Stimulated activated CD4-positive, alpha-beta T cell treated with anti-CD3 and anti-CD28 coated beads, Interleukin-4, amount 100 ng/mL, for 48 hours (primary cell): Measurements from ENCODE around the gene C16orf78.
A peak's percentile ranks its signal among the peaks of the same experiment; 100 is the strongest.

Experiments
- DNase-seq, 2 donors: peaks; one replicate each; pipeline ENCODE4 v3.0.0-alpha.2; 2020; ENCODE audit warnings: low read depth in 2 of 2

The C16orf78 gene

DNA sequence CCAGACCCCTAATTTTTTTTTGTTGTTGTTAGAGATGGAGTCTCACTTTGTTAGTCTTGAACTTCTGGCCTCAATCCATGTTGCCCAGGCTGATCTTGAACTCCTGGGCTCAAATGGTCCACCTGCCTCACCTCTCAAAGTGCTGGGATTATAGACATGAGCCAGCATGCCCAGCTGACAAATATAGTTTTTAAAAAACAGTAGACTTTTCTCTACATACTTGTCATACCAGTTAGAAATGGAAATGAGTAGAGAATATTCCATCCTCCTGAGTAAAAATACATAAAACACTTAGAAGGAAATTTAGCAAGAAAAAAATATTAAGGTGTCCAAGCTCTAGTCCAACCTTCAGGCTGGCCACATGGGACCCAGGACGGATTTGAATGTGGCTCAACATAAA is 21.4 kb downstream of the C16orf78 start:
- DNase-seq: no peak

GRCh38 chr16:49396206-49396720 is 22.7 kb downstream of the C16orf78 start:
- DNase-seq: no peak

- DNase-seq: no peak
Observed at GRCh38 chr16:49398761-49399160, 25.2 kb downstream of the C16orf78 start.

DNA sequence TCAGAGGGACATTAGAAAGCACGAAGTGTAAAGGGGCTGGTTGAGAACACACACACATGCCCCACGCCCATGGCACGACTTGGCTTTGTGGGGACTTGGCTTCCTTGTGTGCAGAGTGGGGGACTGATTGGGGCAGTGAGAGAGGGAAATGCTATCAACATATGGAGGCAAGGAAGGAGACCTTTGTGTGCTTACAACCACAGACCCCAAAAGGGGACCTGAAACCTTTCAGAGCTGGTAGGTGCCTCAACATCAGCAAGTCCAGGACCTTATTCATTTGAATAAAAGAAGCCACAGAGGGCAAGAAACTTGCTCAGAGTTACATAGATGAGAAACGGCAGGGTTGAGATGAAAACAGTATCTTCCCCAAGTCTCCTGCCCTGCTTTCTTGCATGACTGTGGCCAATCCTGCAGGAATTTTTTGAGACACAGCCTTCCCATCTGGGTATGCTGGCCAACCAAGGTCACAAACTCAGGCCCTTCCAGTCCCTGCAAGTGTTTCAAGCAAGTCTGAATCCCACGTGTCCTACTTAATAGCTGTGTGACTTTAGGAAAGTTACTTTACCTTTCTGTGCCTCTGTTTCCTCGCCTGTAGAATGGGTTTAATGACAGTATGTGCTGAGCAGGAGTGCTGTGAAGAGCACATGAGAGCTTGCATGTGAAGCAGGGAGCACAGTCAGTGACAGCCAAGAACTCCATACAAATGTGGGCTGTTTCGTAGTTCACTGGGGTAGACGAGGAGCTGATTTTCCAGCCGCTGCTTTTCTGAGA is 26.2 kb downstream of the C16orf78 start:
- no peak for DNase-seq

DNA sequence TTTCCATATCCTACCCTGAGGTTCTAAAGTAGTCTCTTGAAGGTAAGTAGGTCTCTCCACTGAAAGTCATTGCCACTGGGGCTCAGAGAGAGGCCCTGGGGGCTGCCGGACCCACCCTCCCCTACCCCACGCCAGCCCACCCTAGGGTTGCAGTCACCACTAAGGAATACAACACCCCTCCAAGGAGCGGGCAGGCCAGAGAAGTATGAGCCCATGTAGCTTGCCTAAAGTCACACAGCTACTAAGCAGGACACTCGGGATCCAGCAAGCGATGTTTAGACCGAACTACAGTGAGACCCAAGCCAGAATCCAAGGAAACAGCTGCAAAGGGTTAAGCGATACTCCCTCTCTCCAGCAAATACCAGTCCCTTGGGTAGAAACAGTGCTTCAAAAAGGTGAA is 27.0 kb downstream of the C16orf78 start:
- no peak for DNase-seq

- no peak for DNase-seq
Observed at GRCh38 chr16:49405123-49405522, 31.5 kb downstream of the C16orf78 start.

GRCh38 chr16:49405530-49405929 is 31.9 kb downstream of the C16orf78 start:
- no peak for DNase-seq

GRCh38 chr16:49407873-49408550 is 34.4 kb downstream of the C16orf78 start:
- peak; percentile 59 to 69 for DNase-seq

GRCh38 chr16:49409121-49409520 is 35.5 kb downstream of the C16orf78 start:
- DNase-seq: no peak

- no peak for DNase-seq
Observed at GRCh38 chr16:49410226-49410625, 36.6 kb downstream of the C16orf78 start.

- no peak for DNase-seq
Observed at GRCh38 chr16:49411121-49411970, 37.7 kb downstream of the C16orf78 start.

- no peak for DNase-seq
Observed at GRCh38 chr16:49414671-49415070, 41.1 kb downstream of the C16orf78 start.

DNA sequence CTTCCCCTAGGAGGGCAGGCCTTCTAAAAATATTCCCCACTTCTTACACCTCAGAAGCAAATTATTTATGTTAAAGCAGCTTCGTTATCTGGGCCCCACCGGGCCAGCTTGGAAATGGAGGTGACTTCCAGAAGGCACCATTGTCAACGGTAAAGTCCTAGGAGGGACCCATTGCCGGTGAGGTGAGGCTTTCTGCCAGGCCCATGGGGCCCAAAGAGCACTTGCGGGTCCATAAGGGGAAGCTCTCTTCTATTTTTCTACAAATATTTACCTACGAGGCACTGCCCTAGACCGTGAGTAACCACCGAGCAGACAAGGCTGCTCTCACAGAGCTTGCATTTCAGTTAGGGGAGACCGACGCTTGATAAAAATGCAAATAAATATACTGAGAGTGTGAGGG is 41.5 kb downstream of the C16orf78 start:
- DNase-seq: no peak

- no peak for DNase-seq
Observed at GRCh38 chr16:49416001-49416675, 42.5 kb downstream of the C16orf78 start.

DNA sequence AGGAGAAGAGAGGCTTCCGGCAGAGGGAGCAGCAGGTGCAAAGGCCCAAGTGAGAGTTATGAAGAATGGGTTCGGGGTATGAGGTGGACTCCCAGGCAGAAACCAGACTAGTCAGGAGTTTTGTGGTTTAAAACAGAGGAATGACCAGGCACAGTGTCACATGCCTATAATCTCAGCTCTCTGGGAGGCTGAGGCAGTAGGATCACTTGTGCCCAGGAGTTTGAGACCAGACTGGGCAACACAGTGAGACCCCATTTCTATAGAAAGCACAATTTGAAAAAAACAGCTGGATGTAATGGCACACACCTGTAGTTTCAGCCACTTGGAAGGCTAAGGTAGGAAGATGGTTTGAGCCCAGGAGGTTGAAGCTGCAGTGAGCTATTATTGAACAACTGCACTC is 43.8 kb downstream of the C16orf78 start:
- no peak for DNase-seq

DNA sequence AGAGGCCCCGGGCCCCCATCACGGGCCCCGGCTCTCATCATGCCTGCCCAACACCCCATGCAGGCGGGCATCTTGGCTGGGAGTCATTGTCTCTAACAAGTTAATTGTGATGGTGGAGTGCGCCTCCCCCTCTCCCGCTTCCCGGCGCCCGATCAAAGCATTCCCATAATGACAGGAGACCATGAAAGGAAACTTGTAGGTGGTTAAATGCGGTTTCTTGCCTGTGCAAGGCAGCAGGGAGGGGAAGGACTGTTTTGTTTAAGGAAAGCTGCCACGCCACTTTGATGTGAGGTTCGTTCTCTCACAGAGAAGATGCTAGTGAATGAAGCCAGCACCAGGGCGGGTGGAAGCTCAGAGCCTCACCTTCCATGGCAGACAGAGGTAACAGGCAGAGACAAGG is 45.4 kb downstream of the C16orf78 start:
- no peak for DNase-seq

- no peak for DNase-seq
Observed at GRCh38 chr16:49419862-49420261, 46.3 kb downstream of the C16orf78 start.

DNA sequence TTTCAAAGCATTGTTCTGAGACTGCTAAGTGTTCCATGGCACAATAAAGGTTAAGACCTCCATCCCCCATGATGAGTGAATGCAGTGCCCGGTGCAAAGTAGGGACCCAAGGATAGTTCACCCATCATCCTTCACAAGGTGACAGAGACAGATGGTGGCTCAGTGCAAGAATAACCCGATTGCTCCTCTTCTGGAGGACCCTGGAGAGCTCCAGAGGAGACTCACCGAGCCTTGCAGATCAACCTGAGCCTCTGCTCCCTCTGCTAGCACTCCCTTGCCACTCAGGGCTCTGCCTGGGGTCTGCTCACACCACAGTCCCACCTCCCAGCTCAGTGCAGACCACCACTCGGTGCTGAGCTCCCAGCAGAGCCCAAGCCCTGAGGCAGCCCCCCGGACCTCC is 49.3 kb downstream of the C16orf78 start:
- no peak for DNase-seq

DNA sequence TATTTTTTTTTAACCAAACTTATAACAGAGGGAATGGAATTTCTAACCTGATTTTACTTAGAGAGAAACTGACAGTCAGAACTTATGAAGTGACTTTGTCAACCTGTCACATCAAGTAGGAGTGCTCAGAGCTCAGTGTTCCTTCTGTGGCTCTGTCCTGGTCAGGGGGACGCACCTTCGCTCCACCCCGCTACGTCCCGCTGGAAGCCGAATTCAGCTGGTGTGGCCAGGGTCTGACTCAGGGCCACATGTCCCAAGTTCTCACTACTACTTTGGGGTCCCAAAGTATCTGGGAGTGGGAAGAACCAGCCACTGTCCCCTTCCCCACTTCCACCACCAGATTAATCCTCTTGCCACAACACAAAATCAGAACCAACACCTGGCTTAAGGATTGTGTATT is 51.4 kb downstream of the C16orf78 start:
- no peak for DNase-seq

- no peak for DNase-seq
Observed at GRCh38 chr16:49427771-49428170, 54.2 kb downstream of the C16orf78 start.

GRCh38 chr16:49428808-49429207 is 55.2 kb downstream of the C16orf78 start:
- DNase-seq: no peak

DNA sequence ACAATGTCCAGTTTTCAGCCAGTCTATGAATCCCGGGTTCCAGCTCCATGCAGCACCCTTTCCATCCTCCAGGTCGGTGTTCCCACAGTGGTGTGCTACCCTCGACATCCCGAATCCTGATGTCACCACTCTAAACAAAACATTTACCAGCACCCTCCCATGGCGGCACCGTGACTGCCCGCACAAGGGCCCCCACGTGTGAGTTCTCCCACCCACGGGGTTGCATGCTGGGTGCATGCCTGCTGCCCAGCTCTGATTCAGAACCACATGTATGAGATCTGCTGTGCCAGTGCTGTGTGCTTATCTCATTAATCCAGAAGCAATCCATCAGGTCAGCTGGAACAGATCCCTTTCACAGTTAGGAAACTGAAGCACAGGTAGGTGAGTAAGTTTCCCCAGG is 57.4 kb downstream of the C16orf78 start:
- DNase-seq: no peak
